IMR-90 (cell line): ENCODE results near the gene ITPKB. TPM values are rescaled to one million over a fixed set of nuclear protein-coding genes. Genes with fewer than 3 reads are reported as not detected.

Experiments
- ATAC-seq: fragments of 200-7000 bp; cut with Tn5 transposase; 2 replicates; pipeline ENCODE4 v1.9.1; 2020; ENCODE audit warnings: low read depth, mild to moderate bottlenecking, moderate library complexity
- BruUV-seq: library from RNA; stranded (reverse); fragments of 400-500 nt; replicated peaks from 2 replicates; lab custom pipeline; 2021; lab: Mats Ljungman, UMichigan
- CTCF ChIA-PET: fragments of 300-600 bp; formaldehyde crosslinking; extraction: SDS; loops from one replicate; lab custom pipeline; 2021; ENCODE audit warnings: antibody characterized with exemption; lab: Yijun Ruan, JAX
- POLR2A ChIA-PET: fragments of 300-600 bp; sonication (Branson Sonifier 250); formaldehyde crosslinking; loops from one replicate; lab custom pipeline; 2022; ENCODE audit warnings: antibody characterized with exemption; ENCODE audit not compliant: unreplicated experiment; lab: Charles Lee
- DNase-seq: peaks from one replicate; pipeline ENCODE4 v3.0.0; 2013
- H2AFZ ChIP-seq: replicated peaks from 2 replicates; pipeline ENCODE3; 2013; ENCODE audit warnings: low read length, mild to moderate bottlenecking; ENCODE audit not compliant: poor library complexity
- H2AK5ac ChIP-seq: 2 replicates; pipeline ENCODE4 v1.6.1; 2013; ENCODE audit warnings: low read depth, low read length, inconsistent platforms
- H2AK9ac ChIP-seq: replicated peaks from 2 replicates; pipeline ENCODE3; 2013; ENCODE audit warnings: mild to moderate bottlenecking, low read depth, low read length, moderate library complexity; ENCODE audit not compliant: poor library complexity
- H2BK120ac ChIP-seq: 2 replicates; pipeline ENCODE4 v1.6.1; 2013; ENCODE audit warnings: low read depth, low read length, inconsistent platforms
- H2BK15ac ChIP-seq: 3 replicates; pipeline ENCODE4 v1.6.1; 2013; ENCODE audit warnings: low read depth, low read length, inconsistent platforms
- H2BK20ac ChIP-seq: 2 replicates; pipeline ENCODE4 v1.6.1; 2013; ENCODE audit warnings: low read depth, mild to moderate bottlenecking, inconsistent platforms, low read length, moderate library complexity
- H2BK5ac ChIP-seq: 2 replicates; pipeline ENCODE4 v1.6.1; 2013; ENCODE audit warnings: mild to moderate bottlenecking, low read depth, low read length, inconsistent platforms; ENCODE audit not compliant: poor library complexity, severe bottlenecking
- H3K14ac ChIP-seq: replicated peaks from 2 replicates; pipeline ENCODE4 v1.6.1; 2013; ENCODE audit warnings: low read depth, low read length, inconsistent platforms
- H3K18ac ChIP-seq: 2 replicates; pipeline ENCODE4 v1.6.1; 2013; ENCODE audit warnings: low read depth, low read length, control low read depth
- H3K23ac ChIP-seq: 2 replicates; pipeline ENCODE4 v1.6.1; 2013; ENCODE audit warnings: low read depth, low read length, inconsistent platforms
- H3K27ac ChIP-seq: 2 replicates; pipeline ENCODE4 v1.5.1; 2013; ENCODE audit warnings: mild to moderate bottlenecking, control low read depth, low read length; ENCODE audit not compliant: insufficient read depth
- H3K27me3 ChIP-seq: 2 replicates; pipeline ENCODE4 v1.6.1; 2013; ENCODE audit warnings: low read length; ENCODE audit not compliant: control insufficient read depth, insufficient read depth
- H3K36me3 ChIP-seq: 2 replicates; pipeline ENCODE4 v1.6.1; 2013; ENCODE audit warnings: low read length, mixed read lengths; ENCODE audit not compliant: control insufficient read depth, insufficient read depth
- H3K4ac ChIP-seq: 2 replicates; pipeline ENCODE4 v1.6.1; 2013; ENCODE audit warnings: low read depth, low read length, inconsistent platforms
- H3K4me1 ChIP-seq: 2 replicates; pipeline ENCODE4 v1.6.1; 2013; ENCODE audit warnings: low read length, mixed read lengths; ENCODE audit not compliant: control insufficient read depth, insufficient read depth
- H3K4me2 ChIP-seq: 2 replicates; pipeline ENCODE4 v1.6.1; 2013; ENCODE audit warnings: low read depth, mild to moderate bottlenecking, control low read depth, low read length, moderate library complexity
- H3K4me3 ChIP-seq: 2 replicates; pipeline ENCODE4 v1.5.1; 2013; ENCODE audit warnings: low read depth, mild to moderate bottlenecking, control low read depth, low read length, moderate library complexity; ENCODE audit not compliant: insufficient read depth
- H3K56ac ChIP-seq: 2 replicates; pipeline ENCODE4 v1.6.1; 2013; ENCODE audit warnings: low read length, inconsistent platforms; ENCODE audit not compliant: insufficient read depth; ENCODE audit errors: extremely low read depth
- H3K79me1 ChIP-seq, 2 experiments: 2 replicates each; pipeline ENCODE4 v1.6.1; 2013; ENCODE audit warnings: low read length in 2 of 2, inconsistent platforms in 1 of 2, low read depth in 1 of 2
- H3K9ac ChIP-seq: 2 replicates; pipeline ENCODE4 v1.6.1; 2013; ENCODE audit warnings: low read depth, low read length, control low read depth
- H3K9me1 ChIP-seq: 2 replicates; pipeline ENCODE4 v1.6.1; 2013; ENCODE audit warnings: low read length, inconsistent platforms; ENCODE audit not compliant: insufficient read depth
- H3K9me3 ChIP-seq: 2 replicates; pipeline ENCODE4 v1.6.1; 2013; ENCODE audit warnings: low read length; ENCODE audit not compliant: control insufficient read depth, insufficient read depth
- H4K20me1 ChIP-seq: 2 replicates; pipeline ENCODE4 v1.6.1; 2013; ENCODE audit warnings: low read length, inconsistent platforms; ENCODE audit not compliant: insufficient read depth
- H4K5ac ChIP-seq: 2 replicates; pipeline ENCODE4 v1.6.1; 2013; ENCODE audit warnings: mild to moderate bottlenecking, low read depth, low read length, control low read depth
- H4K8ac ChIP-seq, 2 experiments: 2 replicates each; pipeline ENCODE4 v1.6.1; 2013; ENCODE audit warnings: low read depth in 2 of 2, low read length in 2 of 2, control low read depth in 1 of 2, inconsistent platforms in 1 of 2
- H4K91ac ChIP-seq: 2 replicates; pipeline ENCODE4 v1.6.1; 2013; ENCODE audit warnings: low read depth, low read length, inconsistent platforms; ENCODE audit not compliant: insufficient read depth
- BHLHE40 ChIP-seq: fragments of 150-350 bp; IDR thresholded peaks from 2 replicates; pipeline ENCODE4 v1.6.1; 2016; ENCODE audit warnings: mild to moderate bottlenecking, low read depth, low read length
- CEBPB ChIP-seq: IDR thresholded peaks from 2 replicates; pipeline ENCODE4 v1.6.1; 2012; ENCODE audit warnings: low read depth, low read length, improper control_type of control experiment
- CHD1 ChIP-seq: IDR thresholded peaks from 2 replicates; pipeline ENCODE4 v1.6.1; 2012; ENCODE audit warnings: low read depth, low read length, improper control_type of control experiment
- CTCF ChIP-seq: conservative IDR thresholded peaks from 2 replicates; pipeline ENCODE4 v1.5.1; 2012; ENCODE audit warnings: mild to moderate bottlenecking, low read depth, low read length, improper control_type of control experiment
- ELK1 ChIP-seq: fragments of 150-350 bp; IDR thresholded peaks from 2 replicates; pipeline ENCODE4 v1.6.1; 2016; ENCODE audit warnings: low read depth, mild to moderate bottlenecking, low read length, moderate library complexity, borderline replicate concordance
- FOS ChIP-seq: fragments of 150-350 bp; IDR thresholded peaks from 2 replicates; pipeline ENCODE4 v1.6.1; 2016; ENCODE audit warnings: low read depth, low read length
- MAFK ChIP-seq: IDR thresholded peaks from 2 replicates; pipeline ENCODE4 v1.6.1; 2012; ENCODE audit warnings: low read depth, low read length, improper control_type of control experiment
- MAZ ChIP-seq: IDR thresholded peaks from 2 replicates; pipeline ENCODE4 v1.6.1; 2012; ENCODE audit warnings: low read depth, mild to moderate bottlenecking, low read length, improper control_type of control experiment, moderate library complexity, borderline replicate concordance
- MXI1 ChIP-seq: IDR thresholded peaks from 2 replicates; pipeline ENCODE4 v1.6.1; 2012; ENCODE audit warnings: low read depth, mild to moderate bottlenecking, low read length, moderate library complexity, borderline replicate concordance
- NFE2L2 ChIP-seq: fragments of 150-350 bp; IDR thresholded peaks from 2 replicates; pipeline ENCODE4 v1.6.1; 2016; ENCODE audit warnings: low read depth, mild to moderate bottlenecking, low read length
- POLR2A ChIP-seq: IDR thresholded peaks from 2 replicates; pipeline ENCODE4 v1.6.1; 2012; ENCODE audit warnings: mild to moderate bottlenecking, low read depth, low read length
- RAD21 ChIP-seq: IDR thresholded peaks from 2 replicates; pipeline ENCODE4 v1.6.1; 2012; ENCODE audit warnings: low read length, improper control_type of control experiment
- RCOR1 ChIP-seq: IDR thresholded peaks from 2 replicates; pipeline ENCODE4 v1.6.1; 2012; ENCODE audit warnings: mild to moderate bottlenecking, low read length, improper control_type of control experiment; ENCODE audit not compliant: insufficient replicate concordance
- RFX5 ChIP-seq: IDR thresholded peaks from 2 replicates; pipeline ENCODE4 v1.8.0; 2012; ENCODE audit warnings: low read depth, mild to moderate bottlenecking, low read length, moderate library complexity
- SMC3 ChIP-seq: fragments of 150-350 bp; IDR thresholded peaks from 2 replicates; pipeline ENCODE4 v1.6.1; 2016; ENCODE audit warnings: low read depth, mild to moderate bottlenecking, antibody characterized with exemption, low read length, moderate library complexity
- USF2 ChIP-seq: fragments of 150-350 bp; IDR thresholded peaks from 2 replicates; pipeline ENCODE4 v1.6.1; 2017; ENCODE audit warnings: mild to moderate bottlenecking, antibody characterized with exemption, low read length, low read depth
- WGBS, 2 experiments: methylation state at CpG; one replicate each; pipeline versions ENCODE4 v1.1.5 to v1.1.7; 2013; ENCODE audit warnings: missing lambda C conversion rate in 2 of 2; ENCODE audit not compliant: insufficient read length in 1 of 2; ENCODE audit errors: extremely low coverage in 2 of 2; 5-methylcytosine and 5-hydroxymethylcytosine counted together
- dilution Hi-C: fragments of 300-500 bp; cut with HindIII; formaldehyde crosslinking; loops from one replicate; pipeline ENCODE4 v1.14.3; 2018; ENCODE audit warnings: low sequenced_read_pairs; ENCODE audit not compliant: unreplicated experiment
- in situ Hi-C: fragments of 300-500 bp; cut with MboI; formaldehyde crosslinking; loops from 3 replicates; pipeline ENCODE4 v1.14.3; 2019; ENCODE audit warnings: low sequenced_read_pairs, inconsistent platforms, mixed read lengths
- intact Hi-C: fragments of 100-400 bp; cut with micrococcal nuclease; formaldehyde crosslinking; loops from 2 replicates; pipeline ENCODE4 v1.10.0; 2022
- polyA plus RNA-seq, 3 experiments: library from polyadenylated mRNA; depleted of rRNA; stranded (reverse); fragments of >200 nt; gene quantifications; 2 replicates each; pipeline ENCODE4 v1.2.3, GENCODE V29; 2012; ENCODE audit warnings: low replicate concordance in 1 of 3
- total RNA-seq: library from RNA; depleted of rRNA; stranded (reverse); fragments of >200 nt; gene quantifications from 2 replicates; pipeline ENCODE4 v1.2.3, GENCODE V29; 2012

ITPKB gene
- total and polyA plus RNA-seq, 2 of the 4 experiments (the other 2 are of a cell fraction) = 0.72 to 1.4 TPM

GRCh38 chr1:226629210-226629895, 109.7 kb downstream of the ITPKB start:
- intact Hi-C loops (loop anchor here (5.0 kb wide), 2 partner anchors 82 to 808 kb away; partner anchors contain the start of gene STUM), in situ Hi-C loops (no loop called here), dilution Hi-C loops (no loop called here)
- H3K27me3 ChIP-seq = no peaks in the 10 kb centered on the region; the same call in 1 of the 2 replicates
- H2BK5ac ChIP-seq = no peak overlapping the region
- no peak overlapping the region for H2AK5ac ChIP-seq
- no peaks in the 10 kb centered on the region for H3K9me1 ChIP-seq
- CTCF ChIA-PET = no interaction called here
- H2AFZ ChIP-seq = no peak overlapping the region
- DNase-seq (no peak), ATAC-seq (no peak)
- no peak overlapping the region for H4K91ac ChIP-seq
- no peaks in the 10 kb centered on the region for H3K9me3 ChIP-seq
- H2BK15ac ChIP-seq = no peak overlapping the region
- 78% methylated on average over 7 of the region's 18 CpGs; no CpG with 5 or more reads in 1 of the 2 experiments for WGBS, 2 experiments
- no peak overlapping the region for H4K8ac ChIP-seq
- no peaks in the 10 kb centered on the region for H3K36me3 ChIP-seq
- no peak overlapping the region for H3K18ac ChIP-seq
- no peak overlapping the region for H2BK20ac ChIP-seq
- H3K4me3 ChIP-seq = no peak overlapping the region
- no peak overlapping the region for H3K14ac ChIP-seq
- POLR2A ChIA-PET = no interaction called here
- TF ChIP-seq MXI1 (no peak), MAFK (no peak), NFE2L2 (no peak), RFX5 (no peak), ELK1 (no peak), CTCF (no peak), CEBPB (no peak), RCOR1 (no peak), MAZ (no peak), BHLHE40 (no peak), RAD21 (no peak), SMC3 (no peak), FOS (no peak), CHD1 (no peak), USF2 (no peak), POLR2A (no peak)
- no peak overlapping the region for H3K9ac ChIP-seq
- no TSS peak for BruUV-seq
- no peaks in the 10 kb centered on the region for H4K20me1 ChIP-seq
- H3K4ac ChIP-seq = no peak overlapping the region
- no peak overlapping the region for H3K23ac ChIP-seq
- no peak overlapping the region for H3K56ac ChIP-seq
- H3K4me2 ChIP-seq = no peak overlapping the region
- H3K27ac ChIP-seq = no peak overlapping the region
- H2BK120ac ChIP-seq = no peak overlapping the region
- no peak overlapping the region for H4K5ac ChIP-seq
- H3K79me1 ChIP-seq = no peaks in the 10 kb centered on the region
- no peaks in the 10 kb centered on the region for H3K4me1 ChIP-seq
- H2AK9ac ChIP-seq = no peak overlapping the region
